Kidney epithelial cell (primary cell): ENCODE measurements around the gene PNPLA8. TPM values are rescaled to one million over a fixed set of nuclear protein-coding genes. Genes with fewer than 3 reads are reported as not detected.

Source experiments
- DNase-seq: peaks from one replicate; pipeline ENCODE4 v3.0.0-alpha.2; 2010; ENCODE audit warnings: low read depth
- H3K27me3 ChIP-seq: 2 replicates; pipeline ENCODE4 v1.6.0; 2011; ENCODE audit warnings: low read length; ENCODE audit not compliant: control insufficient read depth, insufficient read depth
- H3K36me3 ChIP-seq: 2 replicates; pipeline ENCODE4 v1.5.1; 2011; ENCODE audit warnings: low read length; ENCODE audit not compliant: control insufficient read depth, insufficient read depth
- H3K4me3 ChIP-seq: 2 replicates; pipeline ENCODE4 v1.5.1; 2011; ENCODE audit warnings: low read depth, mild to moderate bottlenecking, control low read depth, low read length
- CTCF ChIP-seq: IDR thresholded peaks from 2 replicates; pipeline ENCODE4 v1.5.1; 2011; ENCODE audit warnings: mild to moderate bottlenecking, moderate library complexity, low read length, control low read depth, inconsistent platforms; ENCODE audit not compliant: insufficient read depth, poor library complexity, severe bottlenecking
- total RNA-seq: library from RNA; depleted of rRNA; stranded (reverse); fragments of >200 nt; gene quantifications from 2 replicates; pipeline ENCODE4 v1.2.3, GENCODE V29; 2015

Gene PNPLA8
- total RNA-seq, 1 donor from 2014 or later = 26.3 TPM

GRCh38 chr7:108529341-108529740 lies 3.4 kb upstream of the PNPLA8 start:
- TF ChIP-seq CTCF = no peak
- DNase-seq = no peak
- H3K36me3 ChIP-seq = no peaks in the 10 kb centered on the region
- H3K4me3 ChIP-seq = no peak overlapping the region
- no peaks in the 10 kb centered on the region for H3K27me3 ChIP-seq

GRCh38 chr7:108528183-108528712 lies 2.3 kb upstream of the PNPLA8 start:
- TF ChIP-seq CTCF = no peak
- Histone ChIP-seq H3K4me3 (no peak overlapping the region), H3K27me3 (no peaks in the 10 kb centered on the region), H3K36me3 (no peaks in the 10 kb centered on the region)
- DNase-seq = peak; percentile 18

GRCh38 chr7:108526768-108527017 lies 758 bp upstream of the PNPLA8 start:
- no peak for DNase-seq
- no peak for TF ChIP-seq CTCF
- Histone ChIP-seq H3K36me3 (no peaks in the 10 kb centered on the region), H3K27me3 (no peaks in the 10 kb centered on the region), H3K4me3 (peak overlapping the region; percentile 59)

GRCh38 chr7:108525327-108525984 lies 479 bp downstream of the PNPLA8 start:
- H3K4me3 ChIP-seq = peak overlapping the region; percentile 59
- no peaks in the 10 kb centered on the region for H3K27me3 ChIP-seq
- TF ChIP-seq CTCF = no peak
- no peaks in the 10 kb centered on the region for H3K36me3 ChIP-seq
- peak; percentile 45 for DNase-seq

- no peaks in the 10 kb centered on the region for H3K36me3 ChIP-seq
- no peak overlapping the region for H3K4me3 ChIP-seq
- H3K27me3 ChIP-seq = no peaks in the 10 kb centered on the region
- no peak for TF ChIP-seq CTCF
- DNase-seq = no peak
These were observed 3.2 kb downstream of the PNPLA8 start for GRCh38 chr7:108522780-108523179.

- Histone ChIP-seq H3K27me3 (no peaks in the 10 kb centered on the region), H3K4me3 (no peak overlapping the region), H3K36me3 (no peaks in the 10 kb centered on the region)
- DNase-seq = no peak
- no peak for TF ChIP-seq CTCF
These were observed 8.0 kb downstream of the PNPLA8 start for GRCh38 chr7:108517951-108518350.
